NCI-H2196 treated with DMSO at 0.1 percent for 48 hours (cell line): ENCODE measurements around the gene FABP7.

Experiments
- DNase-seq: peaks from one replicate; lab custom pipeline; 2025; ENCODE audit not compliant: unreplicated experiment; lab: John Stamatoyannopoulos, UW

Gene FABP7

DNA sequence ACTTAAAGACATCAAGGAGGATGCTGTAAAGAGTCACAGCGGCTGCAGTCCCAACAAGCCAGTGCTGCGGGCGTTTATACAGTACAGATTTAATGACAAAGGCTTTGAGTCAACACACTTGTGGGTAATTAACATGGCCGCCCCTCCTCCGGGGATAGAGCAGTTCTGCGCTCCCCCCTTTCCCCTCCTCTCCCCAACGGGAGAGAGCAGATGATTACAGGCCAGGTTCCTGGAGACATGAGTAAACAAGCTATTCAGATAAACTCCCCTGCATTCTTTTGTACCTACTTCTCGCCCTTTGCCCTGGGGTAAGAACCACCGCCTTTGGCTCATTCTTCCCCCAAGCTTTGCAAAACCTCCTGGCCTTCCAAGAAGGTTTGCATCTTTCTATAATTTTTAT lies 23.6 kb upstream of the FABP7 start:
- DNase-seq: no peak

DNA sequence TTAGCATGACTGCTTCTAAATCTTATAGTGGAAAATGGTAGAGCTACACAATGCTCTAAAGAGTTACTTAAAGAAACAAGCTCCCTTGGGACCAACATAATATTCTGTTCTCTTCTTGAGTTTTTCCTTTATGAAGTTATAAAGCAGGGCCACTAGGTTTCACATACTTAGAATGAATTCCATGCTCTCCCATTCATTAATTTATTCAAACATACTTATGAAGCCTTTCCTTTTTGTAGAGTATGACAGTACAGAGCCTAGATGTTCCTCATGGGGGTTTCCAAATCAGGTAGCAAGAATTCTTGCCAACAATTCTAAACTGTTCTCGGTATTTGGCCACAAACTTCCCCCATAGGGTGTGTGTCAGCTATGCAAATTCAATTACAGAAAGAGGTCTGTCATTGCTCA lies 20.6 kb upstream of the FABP7 start:
- no peak for DNase-seq

- no peak for DNase-seq
These were observed 19.2 kb upstream of the FABP7 start for GRCh38 chr6:122760330-122760729.

DNA sequence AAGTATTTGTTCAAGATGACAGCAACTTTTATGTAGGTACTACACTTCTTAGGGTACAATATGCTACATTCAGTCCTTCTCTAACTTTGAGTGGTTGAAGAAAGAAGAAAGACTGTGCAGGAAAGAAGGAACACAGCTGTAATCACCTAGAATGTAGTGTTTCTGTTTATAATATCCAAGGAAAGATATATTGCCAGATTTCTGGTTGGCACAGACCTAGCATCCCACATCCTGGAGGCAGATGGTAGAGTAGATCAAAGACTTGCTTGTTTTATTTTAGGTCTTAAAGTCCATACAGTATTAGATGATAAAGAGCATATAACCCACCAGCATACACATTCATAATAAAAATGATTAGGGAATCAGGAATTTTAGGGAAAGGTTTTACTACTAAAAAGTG lies 13.3 kb upstream of the FABP7 start:
- no peak for DNase-seq

DNA sequence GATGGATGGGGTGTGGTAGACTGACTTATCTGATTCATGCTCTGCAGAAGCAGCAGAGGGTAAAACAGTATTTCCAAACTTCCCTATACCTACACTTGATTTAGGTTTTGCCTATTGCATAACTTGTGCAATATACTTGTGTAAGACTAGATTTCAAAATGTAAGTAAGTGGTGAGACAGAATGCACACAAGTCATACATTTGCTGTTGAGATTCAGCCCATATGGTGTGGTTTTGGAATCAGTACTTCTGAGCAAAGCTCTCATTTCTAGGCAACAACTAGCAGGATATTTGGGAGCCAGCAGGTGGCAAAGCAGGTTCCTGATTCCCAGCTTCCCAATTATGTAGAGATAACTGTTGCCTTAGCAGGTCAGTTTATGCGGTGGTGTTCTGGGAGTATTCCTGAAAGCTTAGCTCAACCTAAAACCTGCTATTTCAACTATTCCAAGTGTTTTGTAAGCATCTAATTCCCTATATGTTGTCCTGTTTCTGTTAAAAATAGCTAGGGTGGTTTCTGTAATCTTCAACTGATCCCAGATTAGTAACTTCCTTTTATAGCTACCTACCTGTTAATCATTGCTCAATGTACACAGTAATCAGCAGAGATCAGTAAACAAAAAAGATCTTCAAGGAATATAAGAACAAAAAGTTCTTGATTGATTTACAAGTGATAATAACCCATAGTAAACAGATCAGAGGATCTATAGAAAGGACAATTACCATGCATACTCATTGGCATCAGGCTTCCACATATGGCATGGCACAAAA lies 8.5 kb upstream of the FABP7 start:
- no peak for DNase-seq

- no peak for DNase-seq
These were observed 6.6 kb upstream of the FABP7 start for GRCh38 chr6:122772724-122773415.

GRCh38 chr6:122775975-122776374 lies 3.5 kb upstream of the FABP7 start:
- no peak for DNase-seq

DNA sequence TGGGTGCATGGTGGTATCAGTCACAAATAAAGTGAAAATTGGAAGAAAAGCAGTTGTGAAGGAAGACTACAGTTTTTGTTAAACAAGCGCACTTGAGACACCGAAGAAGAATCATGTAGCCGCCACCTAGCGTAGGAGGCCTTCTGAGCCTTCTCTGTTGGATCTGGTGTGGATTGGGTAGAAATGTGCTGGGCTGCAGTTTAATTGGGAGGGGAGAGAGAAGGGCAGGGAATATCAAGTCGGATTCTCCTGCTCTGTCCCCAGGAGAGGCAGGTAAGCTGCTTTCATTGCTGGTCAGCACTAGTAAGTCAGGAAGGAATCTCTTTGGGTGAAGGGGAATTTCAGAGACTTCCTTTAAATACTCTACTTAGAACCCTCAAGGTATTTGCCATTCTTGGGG lies 1.2 kb upstream of the FABP7 start:
- no peak for DNase-seq

GRCh38 chr6:122778985-122779661 lies 393 bp upstream of the FABP7 start:
- DNase-seq: no peak

GRCh38 chr6:122780114-122780513 lies 598 bp downstream of the FABP7 start:
- no peak for DNase-seq

DNA sequence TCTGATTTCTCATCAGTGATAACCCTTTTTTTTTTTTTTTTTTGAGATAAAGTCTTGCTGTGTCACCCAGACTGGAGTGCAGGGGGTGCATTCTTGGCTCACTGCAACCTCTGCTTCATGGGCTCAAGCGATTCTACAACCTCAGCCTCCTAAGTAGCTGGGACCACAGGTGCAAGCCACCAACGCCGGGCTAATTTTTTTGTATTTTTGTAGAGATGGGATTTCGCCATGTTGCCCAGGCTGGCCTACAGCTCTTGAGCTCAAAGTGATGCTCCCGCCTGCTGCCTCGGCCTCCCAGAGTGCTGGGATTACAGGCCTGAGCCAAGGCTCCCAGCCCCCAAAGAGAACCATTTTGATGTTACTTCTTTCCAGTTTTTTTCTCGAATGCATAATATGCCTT lies 2.2 kb downstream of the FABP7 start:
- DNase-seq: no peak

DNA sequence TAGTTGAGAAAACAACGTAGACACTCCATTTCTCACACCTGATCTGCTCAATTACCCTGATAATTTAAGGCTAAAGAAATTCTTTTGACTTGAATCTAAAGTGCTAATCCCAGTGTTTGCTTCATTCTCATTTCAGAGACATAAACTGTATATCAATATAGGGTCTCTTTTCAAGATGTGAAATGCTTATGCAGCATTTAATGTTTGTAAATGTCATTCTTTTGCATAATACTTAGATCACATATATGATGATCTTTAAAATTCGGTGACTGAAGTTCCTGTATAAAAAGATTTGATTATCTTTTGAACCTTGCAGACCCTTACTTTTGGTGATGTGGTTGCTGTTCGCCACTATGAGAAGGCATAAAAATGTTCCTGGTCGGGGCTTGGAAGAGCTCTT lies 3.9 kb downstream of the FABP7 start:
- no peak for DNase-seq

GRCh38 chr6:122785891-122786290 lies 6.4 kb downstream of the FABP7 start:
- no peak for DNase-seq

- DNase-seq: no peak
These were observed 8.2 kb downstream of the FABP7 start for GRCh38 chr6:122787721-122788120.

- no peak for DNase-seq
These were observed 8.7 kb downstream of the FABP7 start for GRCh38 chr6:122788208-122788607.

- DNase-seq: no peak
These were observed 9.2 kb downstream of the FABP7 start for GRCh38 chr6:122788663-122789181.

DNA sequence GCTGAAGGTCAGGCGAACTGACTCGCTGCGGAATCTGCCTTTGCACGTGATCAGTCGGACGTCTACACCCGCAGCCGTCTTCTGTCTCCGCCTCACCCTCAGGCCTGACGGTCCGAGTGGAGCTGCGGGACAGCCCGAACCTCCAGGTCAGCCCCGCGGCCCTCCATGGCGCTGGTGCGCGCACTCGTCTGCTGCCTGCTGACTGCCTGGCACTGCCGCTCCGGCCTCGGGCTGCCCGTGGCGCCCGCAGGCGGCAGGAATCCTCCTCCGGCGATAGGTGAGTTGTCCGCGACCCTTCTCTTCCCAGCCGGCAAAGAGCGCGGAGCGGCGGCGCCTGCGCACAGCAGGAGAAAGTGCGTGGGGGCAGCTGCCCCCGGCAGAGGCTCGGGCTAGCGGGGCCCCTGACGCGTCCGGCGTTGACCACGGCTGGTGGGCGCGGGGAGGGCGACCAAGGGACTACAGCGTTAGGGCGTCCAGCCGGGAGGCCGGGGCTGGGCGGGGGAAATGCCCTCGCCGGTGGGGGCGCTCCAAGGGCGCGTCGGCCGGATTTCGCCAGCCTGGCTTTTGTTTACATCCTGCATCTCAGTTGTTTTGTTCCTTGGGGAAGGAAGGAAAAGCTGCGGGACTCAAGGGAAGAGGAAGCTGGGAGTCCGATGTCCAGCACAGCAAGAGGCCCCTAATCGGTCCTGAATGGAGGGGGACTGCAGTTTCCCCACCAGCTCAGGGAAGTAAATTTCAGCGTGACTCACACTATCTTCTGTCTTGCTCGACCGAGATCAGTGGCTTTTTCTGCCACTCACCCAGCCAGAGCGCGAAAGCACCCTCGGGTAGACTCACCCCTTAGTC lies 9.9 kb downstream of the FABP7 start, which contains the start of gene SMPDL3A:
SMPDL3A (plus strand) TSS at position 77 of the 846 bp plus-strand sequence; CDS start at position 166, 89 bp downstream.
- peak; percentile 74 for DNase-seq

DNA sequence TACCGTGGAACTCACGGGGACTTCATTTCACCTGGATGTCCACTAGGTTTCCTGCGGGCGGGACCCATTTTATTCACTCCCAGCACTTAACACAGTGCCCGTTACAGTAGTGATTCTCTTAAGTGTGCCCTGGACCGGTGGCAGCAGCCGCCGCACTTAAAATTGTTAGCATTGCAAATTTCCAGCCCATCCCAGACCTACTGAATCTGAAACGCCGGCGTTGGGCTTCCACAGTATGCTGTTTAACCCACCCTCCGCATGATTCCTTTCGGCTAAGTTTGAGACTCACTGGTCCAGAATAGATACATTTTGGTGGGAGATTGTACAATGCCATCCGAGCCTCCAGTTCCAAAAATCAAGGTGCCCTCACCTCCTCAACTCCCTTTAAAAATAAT lies 10.5 kb downstream of the FABP7 start:
- no peak for DNase-seq

- DNase-seq: no peak
These were observed 11.2 kb downstream of the FABP7 start for GRCh38 chr6:122790423-122791309.

DNA sequence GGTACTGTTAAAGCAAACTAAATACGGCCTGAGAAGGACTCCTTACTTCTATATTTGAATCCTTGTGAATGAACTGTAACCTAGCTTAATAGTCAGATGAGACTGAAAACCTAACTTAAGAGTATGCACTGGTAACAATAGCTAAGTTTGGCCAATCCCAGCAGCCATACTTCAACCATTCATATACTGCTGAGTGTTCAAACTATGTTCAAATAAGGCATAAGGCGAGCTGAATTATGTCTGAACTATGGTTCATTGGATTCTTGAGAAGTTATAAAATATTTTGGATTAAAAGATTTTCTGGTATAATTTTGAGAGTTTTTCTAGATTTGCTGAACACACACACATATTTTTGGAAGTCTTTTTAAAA lies 11.8 kb downstream of the FABP7 start:
- DNase-seq: no peak
